NCI-H2171 treated with DMSO at 0.1 percent for 48 hours (cell line): ENCODE measurements around the gene PTCH1.

Experiments
- DNase-seq: peaks from one replicate; lab custom pipeline; 2025; lab: John Stamatoyannopoulos, UW

PTCH1 gene

GRCh38 chr9:95516734-95517558 lies at the start of gene PTCH1:
Gene PTCH1, minus strand, starts transcription at chr9:95516971.
- no peak for DNase-seq

- no peak for DNase-seq
These were observed 49.2 kb upstream of the PTCH1 start for GRCh38 chr9:95565982-95566381.

GRCh38 chr9:95561913-95562312 lies 45.1 kb upstream of the PTCH1 start:
- no peak for DNase-seq

GRCh38 chr9:95557142-95557541 lies 40.4 kb upstream of the PTCH1 start:
- no peak for DNase-seq

GRCh38 chr9:95556521-95556920 lies 39.8 kb upstream of the PTCH1 start:
- peak; percentile 6 for DNase-seq

GRCh38 chr9:95552814-95553546 lies 36.2 kb upstream of the PTCH1 start:
- DNase-seq: no peak

GRCh38 chr9:95552255-95552654 lies 35.5 kb upstream of the PTCH1 start:
- no peak for DNase-seq

GRCh38 chr9:95551406-95551805 lies 34.6 kb upstream of the PTCH1 start:
- no peak for DNase-seq

- DNase-seq: no peak
These were observed 29.2 kb upstream of the PTCH1 start for GRCh38 chr9:95545831-95546567.

- no peak for DNase-seq
These were observed 17.4 kb upstream of the PTCH1 start for GRCh38 chr9:95533996-95534680.

- no peak for DNase-seq
These were observed 13.1 kb upstream of the PTCH1 start for GRCh38 chr9:95529910-95530309.

GRCh38 chr9:95528908-95529502 lies 12.2 kb upstream of the PTCH1 start:
- DNase-seq: no peak

- DNase-seq: no peak
These were observed 6.2 kb upstream of the PTCH1 start for GRCh38 chr9:95522871-95523370.

GRCh38 chr9:95521699-95522098 lies 4.9 kb upstream of the PTCH1 start:
- DNase-seq: no peak

GRCh38 chr9:95517559-95518425 lies 1.0 kb upstream of the PTCH1 start:
- no peak for DNase-seq

GRCh38 chr9:95516221-95516733 lies 494 bp downstream of the PTCH1 start:
- peak; percentile 26 for DNase-seq

- DNase-seq: peak; percentile 64
These were observed 1.3 kb downstream of the PTCH1 start for GRCh38 chr9:95515272-95516113.

GRCh38 chr9:95514342-95514741 lies 2.4 kb downstream of the PTCH1 start:
- no peak for DNase-seq

- no peak for DNase-seq
These were observed 3.1 kb downstream of the PTCH1 start for GRCh38 chr9:95513711-95514110.
